ENCODE measurements around the gene ADCY4. TPM values are rescaled to one million over a fixed set of nuclear protein-coding genes. Genes with fewer than 3 reads are reported as not detected.

ADCY4 gene
- total and polyA plus RNA-seq, 2 of the 13 experiments (the other 11 are each of a cell fraction or from before 2014, with no cell fraction given) = 0.03 TPM; not detected in 1

- TF ChIP-seq ZBTB38 (CRISPR knock-in tag; IDR thresholded peaks at IDR 0.05) (no peak), FOXO1 (CRISPR knock-in tag; IDR thresholded peaks at IDR 0.05) (peak; percentile 25; the same call in 1 of the 2 replicates), PRDM15 (CRISPR knock-in tag; IDR thresholded peaks at IDR 0.05) (no peak), ZNF772 (CRISPR knock-in tag; IDR thresholded peaks at IDR 0.05) (no peak), PRMT3 (CRISPR knock-in tag; IDR thresholded peaks at IDR 0.05; ENCODE audit: borderline replicate concordance, low read depth) (no peak), ZBTB1 (CRISPR knock-in tag; IDR thresholded peaks at IDR 0.05; ENCODE audit: borderline replicate concordance) (no peak), ZNF263 (CRISPR knock-in tag; IDR thresholded peaks at IDR 0.05) (no peak), TCF12 (IDR thresholded peaks at IDR 0.05) (no peak), TCF12 (CRISPR knock-in tag; IDR thresholded peaks at IDR 0.05) (no peak), CBX2 (IDR thresholded peaks at IDR 0.05; ENCODE audit: low read depth, low read length) (no peak), CBX2 (CRISPR knock-in tag; IDR thresholded peaks at IDR 0.05; ENCODE audit: low read depth) (no peak), ZNF549 (CRISPR knock-in tag; IDR thresholded peaks at IDR 0.05) (no peak), ZFP37 (CRISPR knock-in tag; IDR thresholded peaks at IDR 0.05; ENCODE audit: borderline replicate concordance) (0 out of 2 replicates have a peak, but pooled peaks have one; percentile 75), ZNF432 (CRISPR knock-in tag; IDR thresholded peaks at IDR 0.05; ENCODE audit: borderline replicate concordance) (no peak), DNMT3B (CRISPR knock-in tag; conservative IDR thresholded peaks at IDR 0.05) (no peak; the same call in 1 of the 2 replicates), SIN3A (IDR thresholded peaks at IDR 0.05; ENCODE audit: borderline replicate concordance, low read depth, low read length) (no peak), BCLAF1 (IDR thresholded peaks at IDR 0.05) (no peak), TFE3 (CRISPR knock-in tag; IDR thresholded peaks at IDR 0.05) (no peak), THYN1 (CRISPR knock-in tag; IDR thresholded peaks at IDR 0.05; ENCODE audit: borderline replicate concordance, low read depth) (no peak), DNMT1 (CRISPR knock-in tag; IDR thresholded peaks at IDR 0.05) (no peak)
- TF ChIP-seq, protein P1, sequence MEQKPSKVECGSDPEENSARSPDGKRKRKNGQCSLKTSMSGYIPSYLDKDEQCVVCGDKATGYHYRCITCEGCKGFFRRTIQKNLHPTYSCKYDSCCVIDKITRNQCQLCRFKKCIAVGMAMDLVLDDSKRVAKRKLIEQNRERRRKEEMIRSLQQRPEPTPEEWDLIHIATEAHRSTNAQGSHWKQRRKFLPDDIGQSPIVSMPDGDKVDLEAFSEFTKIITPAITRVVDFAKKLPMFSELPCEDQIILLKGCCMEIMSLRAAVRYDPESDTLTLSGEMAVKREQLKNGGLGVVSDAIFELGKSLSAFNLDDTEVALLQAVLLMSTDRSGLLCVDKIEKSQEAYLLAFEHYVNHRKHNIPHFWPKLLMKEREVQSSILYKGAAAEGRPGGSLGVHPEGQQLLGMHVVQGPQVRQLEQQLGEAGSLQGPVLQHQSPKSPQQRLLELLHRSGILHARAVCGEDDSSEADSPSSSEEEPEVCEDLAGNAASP (CRISPR knock-in tag; IDR thresholded peaks at IDR 0.05; ENCODE audit: borderline replicate concordance) = peak; percentile 31; the same call in 1 of the 2 replicates
Observed at GRCh38 chr14:24297190-24297964, 37.5 kb downstream of the ADCY4 start (continued).

Data from HepG2 (cell line).